H1 (cell line): Measurements from ENCODE around the gene APOOL. TPM values are rescaled to one million over a fixed set of nuclear protein-coding genes. Genes with fewer than 3 reads are reported as not detected.
A peak's percentile ranks its signal among the peaks of the same experiment; 100 is the strongest.

Source experiments
- CTCF ChIA-PET: fragments of 300-600 bp; sonication (Branson Sonifier 250); formaldehyde crosslinking; loops from one replicate; lab custom pipeline; 2021; ENCODE audit not compliant: partially characterized antibody; lab: Charles Lee
- POLR2A ChIA-PET: fragments of 300-600 bp; sonication (Branson Sonifier 250); formaldehyde crosslinking; loops from one replicate; lab custom pipeline; 2021; ENCODE audit warnings: inconsistent platforms; ENCODE audit not compliant: partially characterized antibody; lab: Charles Lee
- DNase-seq, 2 experiments: peaks; one replicate each; pipeline versions ENCODE4 v3.0.0 to v3.0.0-alpha.2; 2010 to 2022; ENCODE audit warnings: low spot score in 2 of 2, low read depth in 1 of 2, mixed read lengths in 1 of 2
- FAIRE-seq: peaks from 2 replicates; lab custom pipeline; 2011; peaks lifted over from hg19 to GRCh38; lab: Jason Lieb, UNC
- H2AFZ ChIP-seq: 2 replicates; pipeline ENCODE4 v1.8.1; 2012; ENCODE audit warnings: low read length, inconsistent platforms
- H2AK5ac ChIP-seq: 2 replicates; pipeline ENCODE4 v1.6.1; 2013; ENCODE audit warnings: low read depth, low read length
- H2BK120ac ChIP-seq: replicated peaks from 2 replicates; pipeline ENCODE3; 2013; ENCODE audit warnings: low read depth, low read length, inconsistent platforms
- H2BK12ac ChIP-seq: 2 replicates; pipeline ENCODE4 v1.6.1; 2013; ENCODE audit warnings: low read depth, low read length
- H2BK15ac ChIP-seq: 2 replicates; pipeline ENCODE4 v1.6.1; 2013; ENCODE audit warnings: low read length
- H2BK20ac ChIP-seq: 2 replicates; pipeline ENCODE4 v1.6.1; 2013; ENCODE audit warnings: low read length
- H2BK5ac ChIP-seq: 2 replicates; pipeline ENCODE4 v1.6.1; 2013; ENCODE audit warnings: low read depth, low read length
- H3K14ac ChIP-seq: 2 replicates; pipeline ENCODE4 v1.6.1; 2013; ENCODE audit warnings: inconsistent platforms; ENCODE audit not compliant: insufficient read length
- H3K18ac ChIP-seq: 2 replicates; pipeline ENCODE4 v1.6.1; 2013; ENCODE audit warnings: low read length; ENCODE audit errors: extremely low read depth
- H3K23ac ChIP-seq: 2 replicates; pipeline ENCODE4 v1.6.1; 2013; ENCODE audit warnings: inconsistent platforms; ENCODE audit not compliant: insufficient read length
- H3K23me2 ChIP-seq: 2 replicates; pipeline ENCODE4 v1.6.1; 2013; ENCODE audit warnings: low read depth, low read length
- H3K27ac ChIP-seq: 2 replicates; pipeline ENCODE4 v1.6.1; 2011; ENCODE audit warnings: low read depth, low read length, inconsistent platforms
- H3K27me3 ChIP-seq, 4 experiments: replicated peaks in 1 of 4; 1 replicate in 1 of 4; 2 replicates in 3 of 4; pipeline versions ENCODE4 v1.6.1 to v1.8.1; 2011 to 2013; ENCODE audit warnings: low read length in 3 of 4, mild to moderate bottlenecking in 3 of 4, inconsistent platforms in 2 of 4, mixed read lengths in 2 of 4, moderate library complexity in 1 of 4; ENCODE audit not compliant: control insufficient read depth in 3 of 4, insufficient read depth in 3 of 4; ENCODE audit errors: extremely low read depth in 1 of 4
- H3K36me3 ChIP-seq, 4 experiments: 2 replicates each; pipeline versions ENCODE4 v1.6.1 to v1.8.1; 2011 to 2013; ENCODE audit warnings: mild to moderate bottlenecking in 4 of 4, low read length in 3 of 4, moderate library complexity in 2 of 4, control low read depth in 1 of 4, inconsistent platforms in 1 of 4; ENCODE audit not compliant: insufficient read depth in 4 of 4, control insufficient read depth in 2 of 4
- H3K4ac ChIP-seq: replicated peaks from 2 replicates; pipeline ENCODE3; 2013; ENCODE audit warnings: low read length, low read depth, mixed read lengths, inconsistent platforms; ENCODE audit not compliant: insufficient read length
- H3K4me1 ChIP-seq, 4 experiments: replicated peaks in 1 of 4; 1 replicate in 1 of 4; 2 replicates in 3 of 4; pipeline versions ENCODE4 v1.6.1 to v1.8.1; 2011 to 2013; ENCODE audit warnings: low read length in 3 of 4, inconsistent platforms in 2 of 4, mixed read lengths in 1 of 4; ENCODE audit not compliant: insufficient read depth in 4 of 4, control insufficient read depth in 3 of 4
- H3K4me2 ChIP-seq, 2 experiments: 2 replicates each; pipeline versions ENCODE4 v1.6.1 to v1.8.1; 2011 to 2013; ENCODE audit warnings: low read depth in 2 of 2, low read length in 2 of 2, control low read depth in 1 of 2, inconsistent platforms in 1 of 2, mild to moderate bottlenecking in 1 of 2; ENCODE audit not compliant: insufficient read depth in 1 of 2
- H3K4me3 ChIP-seq, 4 experiments: fragments of 200-600, 300-600 bp in 1 of 4; sonication (generic), shearing (Covaris generic), sonication (Bioruptor Twin) in 1 of 4; 2 replicates each; pipeline versions ENCODE4 v1.5.1 to v1.8.1; 2011 to 2016; ENCODE audit warnings: low read length in 4 of 4, low read depth in 3 of 4, control low read depth in 2 of 4, inconsistent platforms in 2 of 4, mild to moderate bottlenecking in 2 of 4, mixed read lengths in 1 of 4, moderate library complexity in 1 of 4; ENCODE audit not compliant: insufficient read depth in 2 of 4; ENCODE audit errors: extremely low read depth in 1 of 4
- H3K56ac ChIP-seq: replicated peaks from 2 replicates; pipeline ENCODE3; 2013; ENCODE audit warnings: low read depth, mild to moderate bottlenecking, mixed read lengths, low read length, inconsistent platforms; ENCODE audit not compliant: insufficient read length
- H3K79me1 ChIP-seq: 2 replicates; pipeline ENCODE4 v1.6.1; 2013; ENCODE audit warnings: low read depth, low read length, control low read depth
- H3K79me2 ChIP-seq, 2 experiments: 2 replicates each; pipeline versions ENCODE4 v1.6.1 to v1.8.1; 2012 to 2013; ENCODE audit warnings: low read length in 2 of 2, mild to moderate bottlenecking in 2 of 2, inconsistent platforms in 1 of 2; ENCODE audit not compliant: insufficient read depth in 2 of 2, control insufficient read depth in 1 of 2
- H3K9ac ChIP-seq, 4 experiments: replicated peaks in 1 of 4; 1 replicate in 1 of 4; 2 replicates in 3 of 4; pipeline versions ENCODE4 v1.6.1 to v1.8.1; 2011 to 2013; ENCODE audit warnings: low read depth in 3 of 4, low read length in 3 of 4, control low read depth in 2 of 4, mild to moderate bottlenecking in 2 of 4, moderate library complexity in 2 of 4, inconsistent platforms in 1 of 4; ENCODE audit errors: extremely low read depth in 1 of 4
- H3K9me3 ChIP-seq, 2 experiments: 2 replicates each; pipeline versions ENCODE4 v1.6.1 to v1.8.1; 2012 to 2013; ENCODE audit warnings: mild to moderate bottlenecking in 2 of 2, moderate library complexity in 2 of 2, control low read depth in 1 of 2, inconsistent platforms in 1 of 2, low read depth in 1 of 2, low read length in 1 of 2, mixed read lengths in 1 of 2; ENCODE audit not compliant: insufficient read depth in 2 of 2
- H4K20me1 ChIP-seq, 2 experiments: replicated peaks in 1 of 2; 2 replicates each; pipeline versions ENCODE3 to v1.8.1; 2011 to 2013; ENCODE audit warnings: inconsistent platforms in 2 of 2, low read length in 2 of 2, mild to moderate bottlenecking in 1 of 2; ENCODE audit not compliant: insufficient read depth in 2 of 2, control insufficient read depth in 1 of 2
- H4K5ac ChIP-seq: 2 replicates; pipeline ENCODE4 v1.6.1; 2013; ENCODE audit warnings: low read length, low read depth, mixed read lengths, inconsistent platforms; ENCODE audit not compliant: insufficient read length
- H4K8ac ChIP-seq: 2 replicates; pipeline ENCODE4 v1.8.0; 2013; ENCODE audit warnings: mild to moderate bottlenecking, moderate library complexity, low read length, inconsistent platforms; ENCODE audit not compliant: insufficient read depth; ENCODE audit errors: extremely low read depth
- H4K91ac ChIP-seq: replicated peaks from 2 replicates; pipeline ENCODE3; 2013; ENCODE audit warnings: low read length, mixed read lengths, inconsistent platforms; ENCODE audit not compliant: insufficient read length
- ASH2L ChIP-seq: fragments of 200-600, 300-600 bp; sonication (generic); IDR thresholded peaks from one replicate; pipeline ENCODE4 v1.7.1; 2017; ENCODE audit warnings: low read length
- ATF3 ChIP-seq: IDR thresholded peaks from 2 replicates; pipeline ENCODE4 v1.6.1; 2011; ENCODE audit warnings: low read depth, mild to moderate bottlenecking, low read length; ENCODE audit not compliant: insufficient read depth
- CEBPB ChIP-seq: IDR thresholded peaks from 2 replicates; pipeline ENCODE4 v1.6.1; 2012; ENCODE audit warnings: low read depth, low read length
- E2F6 ChIP-seq: IDR thresholded peaks from 2 replicates; pipeline ENCODE4 v1.6.1; 2012; ENCODE audit warnings: inconsistent platforms
- FOSL1 ChIP-seq: IDR thresholded peaks from 2 replicates; pipeline ENCODE4 v1.6.1; 2011; ENCODE audit warnings: mild to moderate bottlenecking, low read depth, low read length, moderate library complexity; ENCODE audit not compliant: insufficient read depth
- JUND ChIP-seq: IDR thresholded peaks from 2 replicates; pipeline ENCODE4 v1.6.1; 2011; ENCODE audit warnings: mild to moderate bottlenecking, improper control_type of control experiment, low read length
- MAFK ChIP-seq: IDR thresholded peaks from 2 replicates; pipeline ENCODE4 v1.6.1; 2012; ENCODE audit warnings: low read depth, mild to moderate bottlenecking, improper control_type of control experiment, low read length
- PHF8 ChIP-seq: fragments of 200-600 bp; sonication (generic); conservative IDR thresholded peaks from 2 replicates; pipeline ENCODE4 v1.7.1; 2012; ENCODE audit warnings: low read depth, mild to moderate bottlenecking, inconsistent platforms, low read length, moderate library complexity
- POLR2AphosphoS5 ChIP-seq: IDR thresholded peaks from 2 replicates; pipeline ENCODE4 v1.6.1; 2011; ENCODE audit warnings: low read depth, low read length
- SP2 ChIP-seq: IDR thresholded peaks from 2 replicates; pipeline ENCODE4 v1.6.1; 2012; ENCODE audit warnings: mild to moderate bottlenecking, low read length, inconsistent platforms
- TBP ChIP-seq: IDR thresholded peaks from 2 replicates; pipeline ENCODE4 v1.6.1; 2011; ENCODE audit warnings: low read depth, low read length, improper control_type of control experiment
- WGBS, 2 experiments: shearing (Covaris generic) in 1 of 2; methylation state at CpG; one replicate each; pipeline versions ENCODE4 v1.1.6 to v1.1.7; 2013 to 2015; ENCODE audit warnings: low lambda C conversion rate in 2 of 2, mixed read lengths in 2 of 2, inconsistent platforms in 1 of 2, low coverage in 1 of 2, missing lambda C conversion rate in 1 of 2; ENCODE audit not compliant: insufficient replicate concordance in 2 of 2, insufficient coverage in 1 of 2, insufficient read length in 1 of 2; ENCODE audit errors: extremely low coverage in 1 of 2, missing lambda C conversion rate in 1 of 2; 5-methylcytosine and 5-hydroxymethylcytosine counted together
- polyA plus RNA-seq, 7 experiments: library from polyadenylated mRNA; depleted of rRNA in 3 of 7; stranded (reverse) in 5 of 7; unstranded in 2 of 7; fragments of >200 nt in 5 of 7; fragments of 200-250 nt in 2 of 7; gene quantifications; 1 replicate in 5 of 7; 2 replicates in 1 of 7; 4 replicates in 1 of 7; pipeline versions ENCODE4 v1.2.1 to v1.2.3, GENCODE V29; 2011 to 2013; ENCODE audit warnings: missing spikeins in 2 of 7, mixed read lengths in 2 of 7
- total RNA-seq: library from RNA; stranded (reverse); fragmentation: NEBNext Ultra II Directional; extraction: Animal tissue kit (Norgen Biotek cat#: 25700); gene quantifications from 2 replicates; pipeline ENCODE4 v1.2.1, GENCODE V29; 2021

The APOOL gene
- total and polyA plus RNA-seq, 2 of the 8 experiments (the other 6 are each of a cell fraction or from before 2014, with no cell fraction given): 2.4 to 8.1 TPM

GRCh38 chrX:84956304-84956703, 47.4 kb upstream of the APOOL start:
- Histone ChIP-seq H3K27me3 (no peaks in the 10 kb centered on the region), H2BK15ac (no peak overlapping the region), H3K18ac (no peak overlapping the region), H3K23ac (no peak overlapping the region), H2AK5ac (no peak overlapping the region), H2AFZ (no peak overlapping the region), H2BK120ac (no peak overlapping the region), H3K23me2 (no peaks in the 10 kb centered on the region), H3K27ac (no peak overlapping the region), H3K4me2 (no peak overlapping the region), H4K91ac (no peak overlapping the region), H3K79me1 (no peaks in the 10 kb centered on the region), H3K4me1 (no peaks in the 10 kb centered on the region), H4K5ac (no peak overlapping the region), H3K9me3 (no peaks in the 10 kb centered on the region), H4K20me1 (no peaks in the 10 kb centered on the region), H3K79me2 (no peaks in the 10 kb centered on the region), H3K36me3 (no peaks in the 10 kb centered on the region), H3K4ac (no peak overlapping the region), H3K56ac (no peak overlapping the region), H2BK20ac (no peak overlapping the region), H3K4me3 (no peak overlapping the region), H2BK5ac (no peak overlapping the region), H3K14ac (no peak overlapping the region), H2BK12ac (no peak overlapping the region), H3K9ac (no peak overlapping the region), H4K8ac (no peak overlapping the region)
- 38% methylated on average over 1 of the region's 1 CpG; no CpG with 5 or more reads in 1 of the 2 experiments for WGBS, 2 experiments
- ChIA-PET CTCF (no interaction called here), POLR2A (no interaction called here)
- TF ChIP-seq ASH2L: no peak
- no peak for TF ChIP-seq PHF8
- TF ChIP-seq POLR2AphosphoS5: no peak
- TF ChIP-seq MAFK: no peak
- 0 out of 2 replicates have a peak, but pooled peaks have one; percentile 35 for TF ChIP-seq JUND
- TF ChIP-seq FOSL1: no peak
- TF ChIP-seq SP2: no peak
- TF ChIP-seq ATF3: no peak
- TF ChIP-seq TBP: no peak
- no peak for TF ChIP-seq E2F6
- peak; percentile 87 for TF ChIP-seq CEBPB
- DNase-seq (no peak), FAIRE-seq (no peak)
